GM12878 (cell line): ENCODE data around the gene NDUFS6.

Experiments used
- CTCF ChIP-seq, 3 experiments: IDR thresholded peaks in 2 of 3; conservative IDR thresholded peaks in 1 of 3; 2 replicates each; pipeline ENCODE4 v1.5.1; 2011; ENCODE audit warnings: low read depth in 3 of 3, low read length in 3 of 3, mild to moderate bottlenecking in 3 of 3, control low read depth in 2 of 3, moderate library complexity in 2 of 3, inconsistent platforms in 1 of 3, mixed read lengths in 1 of 3; ENCODE audit not compliant: control insufficient read depth in 2 of 3, insufficient read depth in 1 of 3; ENCODE audit errors: extremely low read depth in 1 of 3
- SIN3A ChIP-seq: IDR thresholded peaks from 2 replicates; pipeline ENCODE4 v1.6.1; 2012; ENCODE audit warnings: low read depth, low read length, improper control_type of control experiment

GRCh38 chr5:1772634-1773033 lies 28.6 kb upstream of the NDUFS6 start:
- no peak for TF ChIP-seq SIN3A
- peak; percentile 8 to 25 (median 10); a peak in 2 of 6 replicates for TF ChIP-seq CTCF (IDR thresholded peaks at IDR 0.05 in 2 of 3, conservative IDR thresholded peaks at IDR 0.05 in 1 of 3; ENCODE audit: control insufficient read depth in 2 of 3, extremely low read depth in 1 of 3, insufficient read depth in 1 of 3, low read depth in 3 of 3, low read length in 3 of 3)
